ENCODE measurements around the gene ZDHHC12. TPM values are rescaled to one million over a fixed set of nuclear protein-coding genes. Genes with fewer than 3 reads are reported as not detected.

The ZDHHC12 gene
- total RNA-seq, 1 donor from 2014 or later, result 33.7 TPM

- Mint-ChIP-seq H3K27me3 (no peaks in the 10 kb centered on the region), H3K27ac (peak overlapping the region; percentile 98), H3K4me3 (ENCODE audit: low read depth) (peak overlapping the region; percentile 97), H3K9me3 (ENCODE audit: low read depth) (no peaks in the 10 kb centered on the region), H3K4me1 (ENCODE audit: low read depth) (peaks cover 32% of the 10 kb centered on the region), H3K36me3 (ENCODE audit: insufficient read depth) (no peaks in the 10 kb centered on the region)
- TF ChIP-seq CTCF (IDR thresholded peaks at IDR 0.05; ENCODE audit: unreplicated experiment), result no peak
- peak; percentile 55 for DNase-seq (ENCODE audit: low spot score, unreplicated experiment)
Observed at GRCh38 chr9:128684325-128685199, 39.4 kb downstream of the ZDHHC12 start.

GRCh38 chr9:128684065-128684324 is 39.9 kb downstream of the ZDHHC12 start:
- no peak for TF ChIP-seq CTCF (IDR thresholded peaks at IDR 0.05; ENCODE audit: unreplicated experiment)
- no peak for DNase-seq (ENCODE audit: low spot score, unreplicated experiment)
- peak overlapping the region; percentile 98 for H3K27ac Mint-ChIP-seq
- H3K9me3 Mint-ChIP-seq (ENCODE audit: low read depth), result no peaks in the 10 kb centered on the region
- no peaks in the 10 kb centered on the region for H3K36me3 Mint-ChIP-seq (ENCODE audit: insufficient read depth)
- H3K4me1 Mint-ChIP-seq (ENCODE audit: low read depth), result peaks cover 32% of the 10 kb centered on the region
- H3K4me3 Mint-ChIP-seq (ENCODE audit: low read depth), result peak overlapping the region; percentile 97
- no peaks in the 10 kb centered on the region for H3K27me3 Mint-ChIP-seq

- Mint-ChIP-seq H3K9me3 (ENCODE audit: low read depth) (no peaks in the 10 kb centered on the region), H3K4me1 (ENCODE audit: low read depth) (peaks cover 32% of the 10 kb centered on the region), H3K4me3 (ENCODE audit: low read depth) (peak overlapping the region; percentile 97), H3K36me3 (ENCODE audit: insufficient read depth) (no peaks in the 10 kb centered on the region), H3K27me3 (no peaks in the 10 kb centered on the region), H3K27ac (peak overlapping the region; percentile 98)
- no peak for TF ChIP-seq CTCF (IDR thresholded peaks at IDR 0.05; ENCODE audit: unreplicated experiment)
- DNase-seq (ENCODE audit: low spot score, unreplicated experiment), result peak; percentile 39
Observed at GRCh38 chr9:128683340-128684064, 40.4 kb downstream of the ZDHHC12 start.

GRCh38 chr9:128677794-128678193 is 46.1 kb downstream of the ZDHHC12 start:
- Mint-ChIP-seq H3K9me3 (ENCODE audit: low read depth) (no peaks in the 10 kb centered on the region), H3K27ac (no peak overlapping the region), H3K4me3 (ENCODE audit: low read depth) (no peak overlapping the region), H3K36me3 (ENCODE audit: insufficient read depth) (no peaks in the 10 kb centered on the region), H3K4me1 (ENCODE audit: low read depth) (no peaks in the 10 kb centered on the region), H3K27me3 (no peaks in the 10 kb centered on the region)
- DNase-seq (ENCODE audit: low spot score, unreplicated experiment), result no peak
- TF ChIP-seq CTCF (IDR thresholded peaks at IDR 0.05; ENCODE audit: unreplicated experiment), result no peak

GRCh38 chr9:128675382-128675781 is 48.5 kb downstream of the ZDHHC12 start:
- TF ChIP-seq CTCF (IDR thresholded peaks at IDR 0.05; ENCODE audit: unreplicated experiment), result no peak
- H3K4me1 Mint-ChIP-seq (ENCODE audit: low read depth), result no peaks in the 10 kb centered on the region
- H3K27ac Mint-ChIP-seq, result no peak overlapping the region
- no peak overlapping the region for H3K4me3 Mint-ChIP-seq (ENCODE audit: low read depth)
- H3K36me3 Mint-ChIP-seq (ENCODE audit: insufficient read depth), result no peaks in the 10 kb centered on the region
- H3K9me3 Mint-ChIP-seq (ENCODE audit: low read depth), result no peaks in the 10 kb centered on the region
- no peaks in the 10 kb centered on the region for H3K27me3 Mint-ChIP-seq
- no peak for DNase-seq (ENCODE audit: low spot score, unreplicated experiment)

Other genes starting within 250 kb of the ZDHHC12 start
- 19.0 and 19.6 TPM in 2 replicates for gene GLE1, start 219.4 kb downstream of the ZDHHC12 start, total RNA-seq
- gene SPTAN1, start 171.5 kb downstream of the ZDHHC12 start, total RNA-seq, result 448 and 450 TPM in 2 replicates
- 83.4 and 85.4 TPM in 2 replicates for gene DYNC2I2, start 67.3 kb downstream of the ZDHHC12 start, total RNA-seq
- 563 and 571 TPM in 2 replicates for gene SET, start 34.9 kb downstream of the ZDHHC12 start, total RNA-seq
- 20.0 and 20.2 TPM in 2 replicates for gene PKN3, start 21.6 kb downstream of the ZDHHC12 start, total RNA-seq
- gene ZER1, start 47.8 kb upstream of the ZDHHC12 start, total RNA-seq, result 38.4 and 42.2 TPM in 2 replicates
- 36.1 and 36.2 TPM in 2 replicates for gene TBC1D13, start 63.1 kb upstream of the ZDHHC12 start, total RNA-seq
- 14.7 and 18.0 TPM in 2 replicates for gene ENDOG, start 94.4 kb upstream of the ZDHHC12 start, total RNA-seq
- gene SPOUT1, start 105.7 kb upstream of the ZDHHC12 start, total RNA-seq, result 47.5 and 57.9 TPM in 2 replicates
- gene KYAT1, start 157.8 kb upstream of the ZDHHC12 start, total RNA-seq, result 11.5 and 11.7 TPM in 2 replicates
- 38.2 and 38.8 TPM in 2 replicates for gene LRRC8A, start 158.0 kb upstream of the ZDHHC12 start, total RNA-seq
- 19.9 and 21.3 TPM in 2 replicates for gene PHYHD1, start 196.9 kb upstream of the ZDHHC12 start, total RNA-seq
- gene DOLK, start 223.5 kb upstream of the ZDHHC12 start, total RNA-seq, result 15.5 and 16.3 TPM in 2 replicates
- 68.3 and 74.8 TPM in 2 replicates for gene NUP188, start 223.6 kb upstream of the ZDHHC12 start, total RNA-seq

All from progenitor cell of endocrine pancreas (in vitro differentiated cells).